Effector memory CD8-positive, alpha-beta T cell (primary cell): ENCODE data around the gene LRRC46.

Experiments used
- ATAC-seq: fragments of 150-1000 bp; cut with Tn5 transposase; replicated peaks from 2 replicates; pipeline ENCODE4 v1.10.0; 2021; ENCODE audit warnings: mild to moderate bottlenecking, moderate library complexity
- DNase-seq, 3 experiments: peaks; one replicate each; pipeline ENCODE4 v3.0.0; 2021
- H3K27ac Mint-ChIP-seq, 2 donors: one replicate each; pipeline ENCODE4 v1.8.0; 2022; ENCODE audit warnings: mild to moderate bottlenecking in 2 of 2, mixed read lengths in 2 of 2, moderate library complexity in 2 of 2
- H3K27me3 Mint-ChIP-seq, 2 donors: one replicate each; pipeline ENCODE4 v1.8.0; 2022; ENCODE audit warnings: mixed read lengths in 2 of 2
- H3K36me3 Mint-ChIP-seq: one replicate; pipeline ENCODE4 v1.8.0; 2022; ENCODE audit warnings: mild to moderate bottlenecking, moderate library complexity, mixed read lengths; ENCODE audit not compliant: insufficient read depth
- H3K4me1 Mint-ChIP-seq, 2 donors: one replicate each; pipeline ENCODE4 v1.8.0; 2022; ENCODE audit warnings: low read depth in 2 of 2, mixed read lengths in 2 of 2
- H3K4me3 Mint-ChIP-seq, 2 donors: one replicate each; pipeline ENCODE4 v1.8.0; 2022; ENCODE audit warnings: mild to moderate bottlenecking in 2 of 2, mixed read lengths in 2 of 2, moderate library complexity in 2 of 2
- H3K9me3 Mint-ChIP-seq, 2 donors: one replicate each; pipeline ENCODE4 v1.8.0; 2022; ENCODE audit warnings: mixed read lengths in 2 of 2

The LRRC46 gene

GRCh38 chr17:47813512-47814031 lies 17.9 kb upstream of the LRRC46 start:
- H3K4me1 Mint-ChIP-seq = peaks cover 29 to 35% of the 10 kb centered on the region in 2 donors
- H3K36me3 Mint-ChIP-seq = peaks cover 78% of the 10 kb centered on the region
- H3K4me3 Mint-ChIP-seq = peak overlapping the region in 1 of 2 donors; percentile 25
- ATAC-seq = no peak
- H3K27ac Mint-ChIP-seq = peak overlapping the region in 1 of 2 donors; percentile 92
- no peaks in the 10 kb centered on the region for H3K27me3 Mint-ChIP-seq
- no peak for DNase-seq
- no peaks in the 10 kb centered on the region for H3K9me3 Mint-ChIP-seq

- DNase-seq (no peak), ATAC-seq (no peak)
- peak overlapping the region; percentile 42 to 54 for H3K27ac Mint-ChIP-seq
- no peak overlapping the region for H3K4me3 Mint-ChIP-seq
- H3K4me1 Mint-ChIP-seq = peaks cover 27 to 32% of the 10 kb centered on the region in 2 donors
- H3K9me3 Mint-ChIP-seq = no peaks in the 10 kb centered on the region
- H3K36me3 Mint-ChIP-seq = peaks cover 68% of the 10 kb centered on the region
- no peaks in the 10 kb centered on the region for H3K27me3 Mint-ChIP-seq
Measured at GRCh38 chr17:47815106-47815918, 16.2 kb upstream of the LRRC46 start.

GRCh38 chr17:47816111-47816735 lies 15.2 kb upstream of the LRRC46 start:
- DNase-seq = no peak
- peaks cover 28 to 32% of the 10 kb centered on the region in 2 donors for H3K4me1 Mint-ChIP-seq
- no peaks in the 10 kb centered on the region for H3K9me3 Mint-ChIP-seq
- peak overlapping the region in 1 of 2 donors; percentile 54 for H3K27ac Mint-ChIP-seq
- ATAC-seq = no peak
- peaks cover 66% of the 10 kb centered on the region for H3K36me3 Mint-ChIP-seq
- H3K4me3 Mint-ChIP-seq = peak overlapping the region in 1 of 2 donors; percentile 22
- no peaks in the 10 kb centered on the region for H3K27me3 Mint-ChIP-seq

GRCh38 chr17:47816947-47817346 lies 14.5 kb upstream of the LRRC46 start:
- peaks cover 28 to 32% of the 10 kb centered on the region in 2 donors for H3K4me1 Mint-ChIP-seq
- ATAC-seq (no peak), DNase-seq (no peak)
- no peak overlapping the region for H3K4me3 Mint-ChIP-seq
- no peaks in the 10 kb centered on the region for H3K9me3 Mint-ChIP-seq
- no peaks in the 10 kb centered on the region for H3K27me3 Mint-ChIP-seq
- peaks cover 68% of the 10 kb centered on the region for H3K36me3 Mint-ChIP-seq
- no peak overlapping the region for H3K27ac Mint-ChIP-seq

GRCh38 chr17:47818002-47818695 lies 13.3 kb upstream of the LRRC46 start:
- no peak for ATAC-seq
- H3K27me3 Mint-ChIP-seq = no peaks in the 10 kb centered on the region
- H3K4me1 Mint-ChIP-seq = peaks cover 20 to 21% of the 10 kb centered on the region in 2 donors
- H3K4me3 Mint-ChIP-seq = no peak overlapping the region
- H3K9me3 Mint-ChIP-seq = no peaks in the 10 kb centered on the region
- H3K36me3 Mint-ChIP-seq = peaks cover 63% of the 10 kb centered on the region
- DNase-seq = no peak
- H3K27ac Mint-ChIP-seq = peak overlapping the region in 1 of 2 donors; percentile 2

- H3K4me3 Mint-ChIP-seq = no peak overlapping the region
- no peaks in the 10 kb centered on the region for H3K27me3 Mint-ChIP-seq
- H3K36me3 Mint-ChIP-seq = peaks cover 63% of the 10 kb centered on the region
- H3K4me1 Mint-ChIP-seq = peaks cover 20 to 24% of the 10 kb centered on the region in 2 donors
- no peaks in the 10 kb centered on the region for H3K9me3 Mint-ChIP-seq
- peak overlapping the region in 1 of 2 donors; percentile 97 for H3K27ac Mint-ChIP-seq
- ATAC-seq (no peak), DNase-seq (no peak)
Measured at GRCh38 chr17:47819475-47819874, 12.0 kb upstream of the LRRC46 start.

- Mint-ChIP-seq H3K4me3 (peak overlapping the region; percentile 98 to 100), H3K4me1 (peaks cover 20 to 26% of the 10 kb centered on the region in 2 donors), H3K27me3 (no peaks in the 10 kb centered on the region), H3K36me3 (peaks cover 61% of the 10 kb centered on the region), H3K9me3 (no peaks in the 10 kb centered on the region), H3K27ac (peak overlapping the region; percentile 97 to 99)
- DNase-seq (no peak), ATAC-seq (no peak)
Measured at GRCh38 chr17:47820033-47820789, 11.3 kb upstream of the LRRC46 start.

- Mint-ChIP-seq H3K9me3 (no peaks in the 10 kb centered on the region), H3K4me1 (peaks cover 20 to 30% of the 10 kb centered on the region in 2 donors), H3K36me3 (peaks cover 64% of the 10 kb centered on the region), H3K27me3 (no peaks in the 10 kb centered on the region), H3K4me3 (peak overlapping the region; percentile 98 to 100), H3K27ac (peak overlapping the region; percentile 97 to 99)
- ATAC-seq (no peak), DNase-seq (no peak)
Measured at GRCh38 chr17:47821031-47821423, 10.4 kb upstream of the LRRC46 start.

GRCh38 chr17:47821424-47822391 lies 9.8 kb upstream of the LRRC46 start, which contains the start of gene OSBPL7:
OSBPL7 (minus strand) TSS chr17:47821794; CDS start chr17:47820278, 1,516 bp downstream.
- Mint-ChIP-seq H3K4me3 (peak within 1 kb of the TSS; percentile 98 to 100), H3K27me3 (no peaks in the 10 kb centered on the region), H3K4me1 (peaks cover 23 to 30% of the 10 kb centered on the region in 2 donors), H3K9me3 (no peaks in the 10 kb centered on the region), H3K36me3 (peaks cover 64% of the 10 kb centered on the region), H3K27ac (peak within 1 kb of the TSS; percentile 97 to 99)
- peak; percentile 73 to 77 (median 74) for DNase-seq
- peak; percentile 96 for ATAC-seq

- H3K4me3 Mint-ChIP-seq = peak overlapping the region in 1 of 2 donors; percentile 100
- H3K27ac Mint-ChIP-seq = peak overlapping the region; percentile 97 to 99
- ATAC-seq (no peak), DNase-seq (no peak)
- peaks cover 66% of the 10 kb centered on the region for H3K36me3 Mint-ChIP-seq
- no peaks in the 10 kb centered on the region for H3K9me3 Mint-ChIP-seq
- H3K27me3 Mint-ChIP-seq = no peaks in the 10 kb centered on the region
- peaks cover 24 to 30% of the 10 kb centered on the region in 2 donors for H3K4me1 Mint-ChIP-seq
Measured at GRCh38 chr17:47822785-47823184, 8.7 kb upstream of the LRRC46 start.

- DNase-seq (no peak), ATAC-seq (no peak)
- H3K9me3 Mint-ChIP-seq = no peaks in the 10 kb centered on the region
- H3K27me3 Mint-ChIP-seq = no peaks in the 10 kb centered on the region
- peak overlapping the region; percentile 97 to 99 for H3K27ac Mint-ChIP-seq
- peaks cover 71% of the 10 kb centered on the region for H3K36me3 Mint-ChIP-seq
- H3K4me1 Mint-ChIP-seq = peaks cover 30 to 35% of the 10 kb centered on the region in 2 donors
- no peak overlapping the region for H3K4me3 Mint-ChIP-seq
Measured at GRCh38 chr17:47823519-47823918, 8.0 kb upstream of the LRRC46 start.

- peak overlapping the region; percentile 95 to 98 for H3K27ac Mint-ChIP-seq
- ATAC-seq = peak; percentile 84
- peaks cover 74% of the 10 kb centered on the region for H3K36me3 Mint-ChIP-seq
Measured at GRCh38 chr17:47829870-47830269, 1.6 kb upstream of the LRRC46 start.

More at GRCh38 chr17:47829870-47830269, 1.6 kb upstream of the LRRC46 start:
- Mint-ChIP-seq H3K9me3 (no peaks in the 10 kb centered on the region), H3K4me3 (peak overlapping the region; percentile 91 to 92), H3K27me3 (no peaks in the 10 kb centered on the region), H3K4me1 (peaks cover 43 to 47% of the 10 kb centered on the region in 2 donors)
- DNase-seq = peak; percentile 74 to 77 (median 74)
